Left renal cortex interstitium (tissue), 4 donors: Measurements from ENCODE around the gene RYR3. TPM values are rescaled to one million over a fixed set of nuclear protein-coding genes. Genes with fewer than 3 reads are reported as not detected.

Experiments used
- DNase-seq, 4 donors: peaks; one replicate each; pipeline ENCODE4 v3.0.0-alpha.2; 2013; ENCODE audit warnings: low read depth in 4 of 4, low spot score in 2 of 4, missing footprints in 1 of 4
- polyA plus RNA-seq, 4 donors: library from polyadenylated mRNA; unstranded; fragments of 120-200 nt; gene quantifications; one replicate each; pipeline ENCODE4 v1.2.1, GENCODE V29; 2013; ENCODE audit not compliant: insufficient read length in 4 of 4

The RYR3 gene
- polyA plus RNA-seq, 4 donors = 2.5 to 16.7 (median 10.1) TPM

GRCh38 chr15:33443708-33444107 lies 132.9 kb downstream of the RYR3 start:
- no peak for DNase-seq

- no peak for DNase-seq
These were observed 135.2 kb downstream of the RYR3 start for GRCh38 chr15:33445984-33446383.

GRCh38 chr15:33448151-33448550 lies 137.4 kb downstream of the RYR3 start:
- DNase-seq = no peak

- DNase-seq = no peak
These were observed 138.3 kb downstream of the RYR3 start for GRCh38 chr15:33448961-33449606.

- no peak for DNase-seq
These were observed 139.0 kb downstream of the RYR3 start for GRCh38 chr15:33449810-33450209.

GRCh38 chr15:33451385-33451784 lies 140.6 kb downstream of the RYR3 start:
- no peak for DNase-seq

GRCh38 chr15:33453761-33454160 lies 143.0 kb downstream of the RYR3 start:
- DNase-seq = peak in 1 of 4 donors; percentile 33

- no peak for DNase-seq
These were observed 143.6 kb downstream of the RYR3 start for GRCh38 chr15:33454346-33454745.

- no peak for DNase-seq
These were observed 144.2 kb downstream of the RYR3 start for GRCh38 chr15:33454996-33455395.

GRCh38 chr15:33458421-33458820 lies 147.7 kb downstream of the RYR3 start:
- DNase-seq = no peak

GRCh38 chr15:33460166-33460805 lies 149.5 kb downstream of the RYR3 start:
- DNase-seq = no peak

GRCh38 chr15:33461671-33462070 lies 150.9 kb downstream of the RYR3 start:
- DNase-seq = no peak

- no peak for DNase-seq
These were observed 156.5 kb downstream of the RYR3 start for GRCh38 chr15:33467146-33467815.

- no peak for DNase-seq
These were observed 157.0 kb downstream of the RYR3 start for GRCh38 chr15:33467816-33468163.

- no peak for DNase-seq
These were observed 158.0 kb downstream of the RYR3 start for GRCh38 chr15:33468740-33469139.

- DNase-seq = no peak
These were observed 162.2 kb downstream of the RYR3 start for GRCh38 chr15:33473005-33473404.

- DNase-seq = no peak
These were observed 162.9 kb downstream of the RYR3 start for GRCh38 chr15:33473714-33474113.

GRCh38 chr15:33476076-33476475 lies 165.3 kb downstream of the RYR3 start:
- DNase-seq = no peak

- DNase-seq = no peak
These were observed 166.1 kb downstream of the RYR3 start for GRCh38 chr15:33476908-33477307.

- DNase-seq = no peak
These were observed 178.6 kb downstream of the RYR3 start for GRCh38 chr15:33489335-33489734.

GRCh38 chr15:33490703-33491102 lies 179.9 kb downstream of the RYR3 start:
- no peak for DNase-seq

GRCh38 chr15:33492434-33493052 lies 181.8 kb downstream of the RYR3 start:
- DNase-seq = no peak
